GM18508 (cell line): Measurements from ENCODE around the gene SPCS2.
A peak's percentile ranks its signal among the peaks of the same experiment; 100 is the strongest.
"Not testable (repeated sequence)": the region's sequence is repeated elsewhere in the genome, so short reads cannot be mapped to it uniquely, and the experiment has no call there.

Experiments used
- ATAC-seq: cut with Tn5 transposase; IDR thresholded peaks from one replicate; pipeline ENCODE4 v1.9.1; 2021; ENCODE audit warnings: moderate number of reproducible peaks; ENCODE audit not compliant: insufficient read depth, unreplicated experiment

The SPCS2 gene

DNA sequence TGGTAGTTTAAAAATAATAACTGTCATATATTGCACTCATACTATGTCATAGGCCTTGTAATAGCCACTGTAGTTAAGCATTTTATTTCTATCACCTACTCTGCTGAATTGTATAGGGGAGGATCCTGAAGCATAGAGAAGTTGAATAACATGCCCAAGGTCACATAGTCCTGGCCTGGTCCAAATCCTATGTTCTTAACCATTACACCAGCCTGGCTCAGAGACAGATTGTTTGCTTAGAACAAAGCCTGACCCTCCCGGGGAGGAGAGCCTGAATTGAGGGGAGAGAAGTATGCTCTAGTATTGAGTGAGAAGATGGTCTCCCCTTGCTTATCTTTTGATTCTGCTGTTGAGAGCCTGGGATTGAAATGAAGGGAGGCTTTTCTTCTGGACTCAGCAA is 41.9 kb downstream of the SPCS2 start:
- no peak for ATAC-seq

DNA sequence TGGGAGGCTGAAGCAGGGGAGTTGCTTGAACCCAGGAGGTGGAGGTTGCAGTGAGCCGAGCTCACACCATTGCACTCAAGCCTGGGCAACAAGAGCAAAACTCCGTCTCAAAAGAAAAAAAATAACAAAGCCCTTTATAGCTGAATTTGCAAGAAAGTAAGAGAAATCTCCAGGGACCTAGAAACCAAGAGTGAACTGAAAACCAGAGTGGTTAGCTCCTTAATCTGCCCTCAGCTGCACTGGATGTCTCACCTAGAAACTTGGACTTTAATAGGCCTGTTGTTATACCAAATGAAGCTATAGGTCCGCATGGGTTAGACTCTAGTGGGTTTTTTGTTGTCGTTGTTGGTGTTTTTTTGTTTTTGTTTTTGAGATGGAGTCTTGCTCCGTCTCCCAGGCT is 43.8 kb downstream of the SPCS2 start:
- ATAC-seq, result no peak

DNA sequence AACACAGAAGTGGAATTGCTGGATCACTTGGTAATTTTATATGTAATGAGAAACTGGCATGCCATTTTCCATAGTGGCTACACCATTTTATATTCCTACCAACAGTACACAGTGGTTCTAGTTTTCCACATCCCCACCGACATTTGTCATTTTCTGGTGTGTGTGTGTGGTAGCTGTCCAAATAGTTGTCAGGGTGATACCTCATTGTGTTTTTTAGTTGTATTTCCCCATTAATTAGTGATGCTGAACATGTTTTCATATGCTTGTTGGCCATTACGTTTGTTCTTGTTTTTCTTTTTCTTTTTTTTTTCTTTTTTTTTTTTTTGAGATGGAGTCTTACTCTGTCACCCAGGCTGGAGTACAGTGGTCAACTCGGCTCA is 51.9 kb downstream of the SPCS2 start:
- ATAC-seq, result no peak

DNA sequence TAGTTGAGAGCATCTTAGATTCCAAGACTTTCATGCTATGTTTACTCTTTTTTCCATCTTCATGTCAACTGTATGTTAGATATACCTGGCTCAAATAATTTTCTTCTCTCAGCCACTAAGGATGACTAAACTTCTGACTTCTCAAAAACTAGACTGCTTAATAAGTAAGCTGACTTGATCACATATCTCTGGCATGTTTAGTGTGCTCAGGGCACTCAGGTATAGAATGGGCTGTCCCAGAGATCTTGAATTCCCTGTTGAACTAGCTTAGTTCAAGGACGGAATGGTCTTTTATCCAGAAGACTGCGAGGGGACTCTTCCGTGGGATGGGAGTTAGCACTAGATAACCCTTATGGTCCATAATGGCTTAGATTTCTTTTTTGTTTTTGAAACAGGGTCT is 52.6 kb downstream of the SPCS2 start:
- ATAC-seq, result no peak

DNA sequence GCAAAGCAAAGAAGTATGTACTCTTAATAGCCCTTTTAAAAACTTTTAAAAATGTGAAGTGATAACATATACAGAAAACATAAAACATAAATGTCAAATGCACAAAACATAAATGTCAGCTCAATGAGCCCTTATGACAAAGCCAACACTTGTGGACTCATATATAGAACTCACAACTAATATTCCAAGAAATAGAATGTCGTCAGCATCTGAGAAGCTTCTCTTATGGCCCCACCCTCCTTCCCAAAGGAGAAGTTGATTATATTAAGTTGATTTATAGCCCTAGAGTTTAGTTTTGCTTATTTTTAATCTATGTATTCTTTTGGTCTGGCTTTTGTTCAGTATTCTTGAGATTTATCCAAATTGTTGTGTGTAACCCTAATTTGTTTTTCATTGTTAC is 53.5 kb downstream of the SPCS2 start:
- no peak for ATAC-seq

DNA sequence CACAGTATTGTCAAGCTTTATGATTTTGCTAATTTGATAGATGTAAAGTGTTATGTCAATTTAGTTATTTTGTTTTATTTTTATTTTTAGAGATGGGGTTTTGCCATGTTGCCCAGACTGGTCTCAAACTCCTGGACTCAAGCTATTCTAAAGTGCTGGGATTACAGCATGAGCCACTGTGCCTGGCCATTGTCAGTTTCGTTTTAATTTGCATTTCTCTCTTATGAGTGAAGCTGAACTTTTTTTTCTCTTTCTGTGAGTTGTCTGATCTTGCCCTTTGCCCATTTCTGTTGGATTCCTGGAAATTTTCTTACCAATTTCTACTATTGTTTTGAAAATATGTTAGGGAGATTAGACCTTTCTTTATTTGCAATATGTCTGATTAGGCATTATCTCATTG is 55.1 kb downstream of the SPCS2 start:
- ATAC-seq, result no peak

DNA sequence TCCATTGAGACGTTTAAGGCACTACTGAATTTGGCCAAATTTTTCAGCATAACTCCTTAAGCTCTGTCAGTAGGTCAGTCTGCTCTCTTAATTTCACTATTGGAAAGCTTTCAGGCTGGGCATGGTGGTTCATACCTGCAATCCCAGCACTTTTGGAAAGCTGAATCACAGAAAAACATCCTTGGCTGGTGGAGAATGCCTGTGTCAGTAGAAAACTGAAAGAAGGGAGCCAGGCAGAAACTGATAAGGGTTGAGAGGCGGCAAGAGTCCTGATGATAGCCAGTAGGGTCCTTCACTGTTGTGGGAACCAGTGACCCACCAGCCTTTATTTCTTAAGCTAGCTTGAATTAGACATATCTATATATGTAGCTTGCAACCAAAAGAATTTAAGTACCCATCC is 62.3 kb downstream of the SPCS2 start:
- no peak for ATAC-seq

DNA sequence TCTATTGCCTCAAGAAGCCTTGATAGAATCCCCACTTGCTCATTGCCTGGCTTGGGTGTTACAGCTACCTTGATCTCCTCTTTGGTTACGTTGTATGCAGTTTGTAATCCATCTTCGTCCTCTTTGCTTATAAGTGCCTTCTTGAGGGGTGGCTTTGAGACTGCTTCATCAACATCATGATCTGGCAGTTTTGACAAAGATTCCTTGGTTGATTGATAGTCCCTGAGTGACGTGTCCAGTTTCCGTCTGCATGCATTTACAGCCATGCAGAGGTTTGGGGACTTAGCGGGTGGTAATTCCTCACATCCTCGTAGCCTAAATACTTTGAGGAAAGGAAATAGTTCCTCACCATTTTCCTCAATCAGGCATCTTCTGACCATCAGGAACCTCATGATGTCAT is 62.8 kb downstream of the SPCS2 start:
- ATAC-seq, result no peak

DNA sequence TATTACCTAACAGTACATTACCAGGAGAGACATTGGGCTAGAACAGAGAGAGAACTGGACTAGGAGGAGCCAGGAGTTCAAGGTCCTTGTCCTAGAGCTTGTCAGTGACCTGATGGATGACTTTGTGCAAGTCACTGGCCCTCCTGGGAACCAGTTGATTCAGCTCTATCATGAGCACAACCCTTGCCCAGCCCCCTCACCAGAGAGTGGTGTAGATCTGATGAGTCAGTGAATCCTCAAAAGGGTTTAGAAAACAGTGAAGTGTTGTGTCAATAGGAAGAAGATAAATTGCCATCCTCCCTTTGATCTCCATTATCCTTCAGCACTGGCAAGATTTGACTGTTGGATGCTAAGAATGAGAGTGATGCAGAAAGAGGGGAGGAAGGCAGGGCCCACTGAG is 64.0 kb downstream of the SPCS2 start:
- no peak for ATAC-seq

DNA sequence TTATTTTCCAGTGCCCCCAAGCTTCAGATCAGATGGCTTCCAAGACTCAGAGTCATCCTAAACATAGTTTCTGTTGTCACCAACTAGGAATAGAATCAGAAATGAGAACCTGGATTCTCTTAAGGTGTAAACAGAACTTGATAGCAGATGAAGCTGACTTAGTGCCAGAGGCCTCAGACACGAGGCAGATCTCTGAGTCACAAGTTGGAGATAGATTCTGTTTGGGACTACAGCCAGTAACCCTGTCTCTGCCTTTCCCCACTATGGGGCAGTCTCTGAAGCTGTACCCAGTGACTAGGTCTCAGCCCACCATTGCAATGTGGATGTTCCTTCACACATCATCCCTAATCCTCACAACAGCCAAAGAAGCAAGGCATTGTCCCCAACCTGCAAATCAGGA is 65.1 kb downstream of the SPCS2 start:
- no peak for ATAC-seq

DNA sequence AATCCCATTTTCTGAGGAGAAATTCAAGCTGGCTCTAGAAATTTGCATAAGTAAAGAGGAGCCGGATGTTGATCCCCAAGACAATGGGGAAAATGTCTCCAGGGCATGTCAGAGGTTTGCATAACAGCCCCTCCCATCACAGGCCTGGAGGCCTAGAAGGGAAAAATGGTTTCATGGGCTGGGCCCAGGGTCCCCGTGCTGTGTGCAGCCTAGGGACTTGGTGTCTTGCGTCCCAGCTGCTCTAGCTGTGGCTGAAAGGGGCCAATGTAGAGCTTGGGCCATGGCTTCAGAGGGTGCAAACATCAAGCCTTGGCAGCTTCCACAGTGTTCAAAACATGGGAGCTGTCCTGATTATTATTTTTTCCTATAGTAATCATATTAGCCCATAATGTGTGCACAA is 70.1 kb downstream of the SPCS2 start:
- ATAC-seq, result not testable (repeated sequence)

DNA sequence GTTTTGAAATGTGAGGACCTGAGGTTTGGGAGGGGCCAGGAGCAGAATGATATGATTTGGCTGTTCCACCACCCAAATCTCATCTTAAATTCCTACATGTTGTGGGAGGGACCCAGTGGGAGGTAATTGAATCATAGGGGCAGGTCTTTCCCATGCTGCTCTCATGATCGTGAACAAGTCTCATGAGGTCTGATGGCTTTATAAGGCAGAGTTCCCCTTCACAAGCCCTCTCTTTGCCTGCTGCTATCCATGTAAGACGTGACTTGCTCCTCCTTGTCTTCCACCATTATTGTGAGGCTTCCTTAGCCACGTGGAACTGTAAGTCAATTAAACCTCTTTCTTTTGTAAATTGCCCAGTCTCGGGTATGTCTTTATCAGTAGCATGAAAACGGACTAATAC is 71.3 kb downstream of the SPCS2 start:
- ATAC-seq, result not testable (repeated sequence)

DNA sequence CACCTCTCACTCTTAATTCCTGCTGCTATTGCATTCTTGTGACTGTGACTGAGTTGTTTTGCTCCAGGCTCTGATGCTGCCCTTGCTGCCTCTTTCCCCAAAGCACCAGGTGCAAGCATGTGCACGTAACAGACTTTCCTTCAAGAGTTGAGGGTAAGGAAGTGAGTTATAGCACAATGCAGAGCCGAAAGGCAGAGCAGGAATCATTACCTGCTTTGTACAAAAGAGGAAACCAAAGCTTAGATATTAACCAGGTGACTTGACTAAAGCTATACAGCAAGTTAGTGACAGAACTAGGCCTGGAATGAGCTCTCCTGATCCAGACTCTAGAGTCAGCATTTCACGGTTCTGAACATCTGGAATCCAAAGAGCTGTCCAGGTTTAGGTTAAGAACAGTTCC is 73.2 kb downstream of the SPCS2 start:
- ATAC-seq, result peak; percentile 86

DNA sequence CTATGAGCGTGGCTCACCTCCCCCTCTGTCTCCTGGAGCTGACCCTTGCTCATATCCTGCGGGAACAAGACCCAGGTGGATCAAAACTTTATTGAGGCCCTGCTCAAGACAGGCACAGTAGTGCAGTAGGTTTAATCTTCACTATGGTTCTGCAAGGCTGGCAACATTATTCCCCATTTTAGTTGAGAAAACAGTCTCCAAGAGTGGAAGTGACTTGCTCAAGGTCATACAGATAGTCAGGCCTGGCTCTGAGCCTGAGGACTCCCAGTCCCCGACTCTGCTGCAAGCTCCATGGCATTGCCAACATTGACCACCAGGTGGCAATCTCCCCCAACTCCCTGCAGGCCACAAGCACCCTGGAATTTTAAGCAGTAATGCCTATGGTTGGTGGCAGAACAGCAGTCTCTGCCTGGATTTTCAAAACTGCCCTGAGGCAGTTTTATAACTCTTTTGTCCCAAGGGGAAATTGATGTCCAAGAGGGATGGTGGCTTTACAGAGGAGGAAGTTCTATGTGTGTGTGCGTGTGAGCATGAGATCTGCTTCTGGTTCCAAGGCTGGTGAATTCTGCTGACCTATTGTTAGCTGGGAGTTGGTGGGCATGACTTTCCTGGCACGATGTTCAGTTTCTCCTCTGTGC is 73.8 kb downstream of the SPCS2 start:
- ATAC-seq, result no peak

DNA sequence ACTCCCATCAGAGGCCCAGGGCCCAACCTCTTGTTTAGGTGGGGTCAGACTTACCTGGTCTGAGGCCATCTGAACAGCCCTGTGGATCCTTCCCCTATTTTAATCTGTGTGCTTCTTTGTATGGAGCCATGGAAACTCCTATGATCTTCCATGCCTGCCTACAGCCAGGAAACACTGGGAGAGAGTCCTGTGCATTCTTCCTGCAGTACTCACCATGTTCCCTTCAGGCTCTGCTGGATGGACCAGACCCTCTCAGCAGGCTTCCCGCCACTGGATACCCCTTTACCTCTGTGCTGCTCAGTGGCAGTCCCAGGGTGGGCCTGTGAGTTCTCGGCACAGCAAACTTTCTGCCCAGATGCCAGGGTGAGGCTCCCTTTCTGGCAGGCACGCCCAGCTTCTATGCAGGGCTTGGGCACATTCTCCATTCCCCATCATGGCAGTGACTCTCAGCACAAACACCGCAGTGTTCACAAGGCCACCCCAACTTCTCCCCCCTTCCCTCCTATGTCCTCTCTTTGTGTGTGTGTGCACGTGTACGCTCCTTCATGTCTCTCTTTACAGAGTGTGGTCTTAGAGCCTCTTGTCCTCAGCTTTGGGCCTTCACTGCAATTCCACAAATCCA is 74.5 kb downstream of the SPCS2 start:
- ATAC-seq, result no peak

DNA sequence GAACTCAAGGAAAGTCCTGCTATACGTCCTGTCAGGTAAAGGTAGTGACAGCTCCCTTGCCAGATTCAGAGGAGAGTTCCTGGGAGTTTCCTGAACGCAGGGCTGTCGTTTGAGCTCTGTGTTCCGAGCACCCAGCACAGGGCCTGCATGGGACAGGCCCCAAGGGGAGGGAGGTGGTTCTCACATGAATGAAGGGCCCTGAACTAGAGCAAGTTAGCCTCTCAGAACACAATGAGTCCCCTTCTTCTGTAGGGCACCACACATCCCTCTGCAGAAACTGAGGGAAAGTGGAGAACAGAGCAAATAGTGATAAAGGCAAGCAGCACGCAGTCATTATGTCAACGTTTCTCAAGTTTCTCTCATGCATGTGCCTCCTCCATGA is 75.0 kb downstream of the SPCS2 start:
- ATAC-seq, result no peak

DNA sequence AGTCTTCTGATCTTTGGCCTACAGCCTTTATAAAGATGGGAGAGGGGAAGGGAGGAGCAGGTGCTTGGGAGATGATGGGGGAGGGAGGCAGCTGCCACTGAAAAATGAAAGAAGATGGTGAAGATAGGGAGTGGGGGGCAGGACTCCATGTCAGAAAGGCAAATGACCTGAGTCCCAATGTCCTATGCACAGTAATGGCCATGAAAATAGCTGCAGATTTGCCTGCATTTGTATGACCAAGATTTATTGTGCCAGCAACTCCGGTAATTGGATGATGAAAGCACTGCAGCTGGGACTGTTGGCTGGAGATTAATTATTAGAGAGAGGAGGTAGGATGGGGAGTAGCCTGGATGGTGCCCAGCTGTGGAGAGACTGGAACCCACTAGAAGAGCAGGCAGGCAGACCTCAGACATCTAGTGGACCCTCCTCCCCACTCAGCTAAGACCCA is 75.7 kb downstream of the SPCS2 start:
- no peak for ATAC-seq

DNA sequence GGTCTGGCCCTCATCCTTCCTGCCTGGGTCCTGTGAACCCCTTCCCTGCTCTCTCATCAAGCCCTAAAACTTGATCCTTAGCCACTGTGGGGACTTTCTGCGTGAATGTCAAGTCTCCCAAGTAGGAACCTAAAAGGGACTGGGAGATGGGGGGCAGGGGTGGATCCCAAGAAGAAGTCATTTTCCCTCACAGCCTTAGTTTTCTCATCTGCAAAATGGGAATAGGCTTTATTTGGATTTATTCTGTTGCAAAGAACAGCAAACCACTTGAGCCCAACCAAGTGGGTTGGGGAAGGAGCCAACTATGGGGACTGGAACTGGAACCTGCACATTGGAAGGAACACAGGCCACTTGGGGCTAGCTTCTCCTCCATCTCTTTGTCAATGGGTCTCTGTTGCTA is 76.5 kb downstream of the SPCS2 start:
- ATAC-seq, result no peak

DNA sequence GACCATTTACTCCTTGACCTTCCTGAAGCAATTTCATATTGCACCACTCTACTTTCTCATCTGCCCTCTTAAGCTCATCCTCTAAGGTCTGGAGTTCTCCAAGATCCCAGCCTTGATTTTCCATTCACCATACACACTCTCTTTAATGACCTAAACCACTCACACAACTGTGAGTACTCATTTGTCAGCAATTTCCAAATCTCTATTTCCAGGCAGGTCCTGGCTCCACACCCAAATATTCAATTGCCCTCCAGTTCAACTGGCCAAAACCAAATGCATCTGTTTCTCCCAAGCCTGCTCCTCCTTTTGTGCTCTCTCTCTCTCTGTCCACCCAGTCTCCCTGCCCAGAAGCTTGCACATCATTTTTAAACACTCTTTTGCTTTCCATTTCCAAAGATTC is 79.3 kb downstream of the SPCS2 start:
- ATAC-seq, result no peak
